ENCODE results near the gene GRK7. TPM values are rescaled to one million over a fixed set of nuclear protein-coding genes. Genes with fewer than 3 reads are reported as not detected.
"Not testable (repeated sequence)": the region's sequence is repeated elsewhere in the genome, so short reads cannot be mapped to it uniquely, and the experiment has no call there.

GRK7 gene
- total RNA-seq, 4 donors from 2014 or later, result 0.34 TPM; not detected in 3

- intact Hi-C loops (cut with DNase I; ENCODE audit: low total_unique reads), result no loop called here
- H3K4me3 ChIP-seq (ENCODE audit: low read depth, poor library complexity, severe bottlenecking), result no peak overlapping the region
- no peak for TF ChIP-seq POLR2A (IDR thresholded peaks at IDR 0.05)
- TF ChIP-seq CTCF (IDR thresholded peaks at IDR 0.05), result no peak
- WGBS, 2 donors, result 84 to 88% methylated on average over 6 of the region's 6 CpGs
- DNase-seq (ENCODE audit: low spot score in 2 of 2), result peak in 1 of 2 donors; percentile 43
Observed at GRCh38 chr3:141783632-141784031, 20.4 kb downstream of the GRK7 start.

- intact Hi-C loops (cut with DNase I; ENCODE audit: low total_unique reads), result no loop called here
- H3K4me3 ChIP-seq (ENCODE audit: low read depth, poor library complexity, severe bottlenecking), result no peak overlapping the region
- TF ChIP-seq CTCF (IDR thresholded peaks at IDR 0.05), result no peak
- TF ChIP-seq POLR2A (IDR thresholded peaks at IDR 0.05), result no peak
- DNase-seq (ENCODE audit: low spot score in 2 of 2), result peak in 1 of 2 donors; percentile 45
- 86 to 87% methylated on average over 8 of the region's 8 CpGs for WGBS, 2 donors
Observed at GRCh38 chr3:141784096-141784495, 20.9 kb downstream of the GRK7 start.

- 57 to 80% methylated on average over 2 of the region's 2 CpGs for WGBS, 2 donors
- TF ChIP-seq POLR2A (IDR thresholded peaks at IDR 0.05) (no peak), CTCF (IDR thresholded peaks at IDR 0.05) (no peak)
- DNase-seq (ENCODE audit: low spot score in 2 of 2), result peak in 1 of 2 donors; percentile 10
- intact Hi-C loops (cut with DNase I; ENCODE audit: low total_unique reads), result no loop called here
- no peak overlapping the region for H3K4me3 ChIP-seq (ENCODE audit: low read depth, poor library complexity, severe bottlenecking)
Observed at GRCh38 chr3:141784531-141784930, 21.3 kb downstream of the GRK7 start.

GRCh38 chr3:141788149-141788548 is 24.9 kb downstream of the GRK7 start:
- TF ChIP-seq CTCF (IDR thresholded peaks at IDR 0.05) (no peak), POLR2A (IDR thresholded peaks at IDR 0.05) (no peak)
- no peak for DNase-seq (ENCODE audit: low spot score in 2 of 2)
- no peak overlapping the region for H3K4me3 ChIP-seq (ENCODE audit: low read depth, poor library complexity, severe bottlenecking)
- WGBS, 2 donors, result 88 to 89% methylated on average over 4 of the region's 4 CpGs
- intact Hi-C loops (cut with DNase I; ENCODE audit: low total_unique reads), result no loop called here

GRCh38 chr3:141788750-141789149 is 25.5 kb downstream of the GRK7 start:
- DNase-seq (ENCODE audit: low spot score in 2 of 2), result peak in 1 of 2 donors; percentile 7
- 88 to 91% methylated on average over 5 of the region's 5 CpGs for WGBS, 2 donors

GRCh38 chr3:141789281-141789680 is 26.1 kb downstream of the GRK7 start:
- intact Hi-C loops (cut with DNase I; ENCODE audit: low total_unique reads), result no loop called here
- peak in 1 of 2 donors; percentile 56 for DNase-seq (ENCODE audit: low spot score in 2 of 2)
- TF ChIP-seq POLR2A (IDR thresholded peaks at IDR 0.05), result no peak
- TF ChIP-seq CTCF (IDR thresholded peaks at IDR 0.05), result no peak
- 88 to 93% methylated on average over 7 of the region's 7 CpGs for WGBS, 2 donors
- no peak overlapping the region for H3K4me3 ChIP-seq (ENCODE audit: low read depth, poor library complexity, severe bottlenecking)

More at GRCh38 chr3:141788750-141789149, 25.5 kb downstream of the GRK7 start:
- intact Hi-C loops (cut with DNase I; ENCODE audit: low total_unique reads); H3K4me3 ChIP-seq (ENCODE audit: low read depth, poor library complexity, severe bottlenecking): not testable (repeated sequence)

Data from lower leg skin (tissue), 4 donors.